K562 (cell line): Measurements from ENCODE around the gene ADAM8. TPM values are rescaled to one million over a fixed set of nuclear protein-coding genes. Genes with fewer than 3 reads are reported as not detected.
A peak's percentile ranks its signal among the peaks of the same experiment; 100 is the strongest.

Experiments
- BCOR ChIP-seq: fragments of 450-650 bp; IDR thresholded peaks from 2 replicates; pipeline ENCODE4 v1.6.1; 2016
- BHLHE40 ChIP-seq: IDR thresholded peaks from 2 replicates; pipeline ENCODE4 v1.6.1; 2011; ENCODE audit warnings: low read length, improper control_type of control experiment
- CREB3L1 ChIP-seq: fragments of 450-650 bp; IDR thresholded peaks from 2 replicates; pipeline ENCODE4 v1.6.1; 2014; ENCODE audit warnings: low read depth, mild to moderate bottlenecking, moderate library complexity, borderline replicate concordance
- ETS2 ChIP-seq: IDR thresholded peaks from 2 replicates; pipeline ENCODE4 v1.6.1; 2016; ENCODE audit warnings: borderline replicate concordance, missing genetic modification characterization, mild to moderate bottlenecking, moderate library complexity, missing compliant biosample characterization; ENCODE audit not compliant: poor library complexity, severe bottlenecking
- HDGF ChIP-seq: fragments of 450-650 bp; IDR thresholded peaks from 2 replicates; pipeline ENCODE4 v1.6.1; 2016
- MNT ChIP-seq, 2 experiments: fragments of 450-650 bp; conservative IDR thresholded peaks; 2 replicates each; pipeline ENCODE4 v1.6.1; 2017; ENCODE audit warnings: mild to moderate bottlenecking in 2 of 2, moderate library complexity in 2 of 2
- MYC ChIP-seq, 2 experiments: fragments of 250-450 bp in 1 of 2; sonication (Bioruptor Pico) in 1 of 2; IDR thresholded peaks; 2 replicates each; pipeline versions ENCODE4 v1.5.1 to v1.6.1; 2012 to 2021; ENCODE audit warnings: low read depth in 2 of 2, borderline replicate concordance in 1 of 2, improper control_type of control experiment in 1 of 2, low read length in 1 of 2, mild to moderate bottlenecking in 1 of 2, moderate library complexity in 1 of 2
- NR2C1 ChIP-seq, 2 experiments: fragments of 450-650 bp; IDR thresholded peaks; 2 replicates each; pipeline ENCODE4 v1.6.1; 2017; ENCODE audit warnings: mild to moderate bottlenecking in 2 of 2, antibody characterized with exemption in 1 of 2, inconsistent platforms in 1 of 2, missing compliant biosample characterization in 1 of 2, missing genetic modification characterization in 1 of 2
- POLR2B ChIP-seq: fragments of 450-650 bp; IDR thresholded peaks from 2 replicates; pipeline ENCODE4 v1.6.1; 2018; ENCODE audit warnings: low read depth; ENCODE audit not compliant: partially characterized antibody
- POU5F1 ChIP-seq: fragments of 150-350 bp; IDR thresholded peaks from 2 replicates; pipeline ENCODE4 v1.6.1; 2014; ENCODE audit warnings: borderline replicate concordance, low read length, low read depth, mild to moderate bottlenecking; ENCODE audit not compliant: partially characterized antibody
- PRMT5 ChIP-seq: sonication (generic); formaldehyde crosslinking; IDR thresholded peaks from 2 replicates; pipeline ENCODE4 v1.5.0; 2020; ENCODE audit warnings: missing genetic modification reagents
- SMARCB1 ChIP-seq: IDR thresholded peaks from 2 replicates; pipeline ENCODE4 v1.6.1; 2011; ENCODE audit warnings: improper control_type of control experiment, low read depth; ENCODE audit not compliant: insufficient read length
- TCF15 ChIP-seq: fragments of 250-450 bp; sonication (Bioruptor Pico); IDR thresholded peaks from 2 replicates; pipeline ENCODE4 v1.8.0; 2022; ENCODE audit warnings: moderate library complexity, mild to moderate bottlenecking, inconsistent platforms
- ZBTB49 ChIP-seq: sonication (generic); formaldehyde crosslinking; IDR thresholded peaks from 2 replicates; pipeline ENCODE4 v1.8.0; 2022; ENCODE audit warnings: missing genetic modification reagents, mild to moderate bottlenecking, borderline replicate concordance
- ZNF75A ChIP-seq: fragments of 450-650 bp; formaldehyde crosslinking; IDR thresholded peaks from 2 replicates; pipeline ENCODE4 v1.4.0; 2020; ENCODE audit warnings: mild to moderate bottlenecking
- polyA plus RNA-seq, 8 experiments: library from polyadenylated mRNA; depleted of rRNA in 4 of 8; stranded (reverse) in 5 of 8; unstranded in 3 of 8; fragments of >200 nt; fragmentation: Nextera tagmentation in 2 of 8; fragmentation: Illumina TruSeq in 1 of 8; extraction: Ambion mirVana in 2 of 8; extraction: Trizol in 1 of 8; gene quantifications; 2 replicates each; pipeline versions ENCODE4 v1.2.1 to v1.2.3, GENCODE V29; 2011 to 2014; ENCODE audit warnings: inconsistent platforms in 1 of 8, missing spikeins in 1 of 8
- total RNA-seq, 7 experiments: library from RNA; depleted of rRNA in 6 of 7; stranded (reverse); fragments of >200 nt in 6 of 7; fragmentation: Illumina TruSeq in 2 of 7; extraction: Trizol in 2 of 7; gene quantifications; 2 replicates each; pipeline versions ENCODE4 v1.2.1 to v1.2.3, GENCODE V29; 2011 to 2021; ENCODE audit warnings: low replicate concordance in 1 of 7
- TF ChIP-seq, protein P1 (sequence below): sonication (generic); formaldehyde crosslinking; IDR thresholded peaks from 2 replicates; pipeline ENCODE4 v1.8.1; 2023; ENCODE audit warnings: mild to moderate bottlenecking, missing genetic modification reagents
- TF ChIP-seq, protein P2 (sequence below): sonication (generic); formaldehyde crosslinking; IDR thresholded peaks from 2 replicates; pipeline ENCODE4 v1.8.1; 2022; ENCODE audit warnings: missing genetic modification reagents

The ADAM8 gene
- total and polyA plus RNA-seq, 9 of the 15 experiments (the other 6 are each of a cell fraction or from before 2014, with no cell fraction given): 0.07 to 7.0 (median 1.1) TPM

- TF ChIP-seq ZBTB49 (CRISPR knock-in tag) (no peak), SMARCB1 (no peak), BCOR (peak; percentile 11; the same call in 1 of the 2 replicates), TCF15 (CRISPR knock-in tag) (no peak), ETS2 (no peak), POU5F1 (no peak), POLR2B (no peak), BHLHE40 (peak; percentile 98), PRMT5 (no peak), HDGF (peak; percentile 70; the same call in 1 of the 2 replicates), ZNF75A (no peak), MNT (conservative IDR thresholded peaks at IDR 0.05) (peak; percentile 87 to 93), NR2C1 (IDR thresholded peaks at IDR 0.05) (no peak), NR2C1 (tag; IDR thresholded peaks at IDR 0.05) (no peak), MYC (IDR thresholded peaks at IDR 0.05; ENCODE audit: low read depth, low read length) (no peak), MYC (CRISPR knock-in tag; IDR thresholded peaks at IDR 0.05; ENCODE audit: borderline replicate concordance, low read depth) (no peak), CREB3L1 (no peak)
- TF ChIP-seq, protein P1, sequence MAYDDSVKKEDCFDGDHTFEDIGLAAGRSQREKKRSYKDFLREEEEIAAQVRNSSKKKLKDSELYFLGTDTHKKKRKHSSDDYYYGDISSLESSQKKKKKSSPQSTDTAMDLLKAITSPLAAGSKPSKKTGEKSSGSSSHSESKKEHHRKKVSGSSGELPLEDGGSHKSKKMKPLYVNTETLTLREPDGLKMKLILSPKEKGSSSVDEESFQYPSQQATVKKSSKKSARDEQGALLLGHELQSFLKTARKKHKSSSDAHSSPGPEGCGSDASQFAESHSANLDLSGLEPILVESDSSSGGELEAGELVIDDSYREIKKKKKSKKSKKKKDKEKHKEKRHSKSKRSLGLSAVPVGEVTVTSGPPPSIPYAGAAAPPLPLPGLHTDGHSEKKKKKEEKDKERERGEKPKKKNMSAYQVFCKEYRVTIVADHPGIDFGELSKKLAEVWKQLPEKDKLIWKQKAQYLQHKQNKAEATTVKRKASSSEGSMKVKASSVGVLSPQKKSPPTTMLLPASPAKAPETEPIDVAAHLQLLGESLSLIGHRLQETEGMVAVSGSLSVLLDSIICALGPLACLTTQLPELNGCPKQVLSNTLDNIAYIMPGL (CRISPR knock-in tag): no peak
- TF ChIP-seq, protein P2, sequence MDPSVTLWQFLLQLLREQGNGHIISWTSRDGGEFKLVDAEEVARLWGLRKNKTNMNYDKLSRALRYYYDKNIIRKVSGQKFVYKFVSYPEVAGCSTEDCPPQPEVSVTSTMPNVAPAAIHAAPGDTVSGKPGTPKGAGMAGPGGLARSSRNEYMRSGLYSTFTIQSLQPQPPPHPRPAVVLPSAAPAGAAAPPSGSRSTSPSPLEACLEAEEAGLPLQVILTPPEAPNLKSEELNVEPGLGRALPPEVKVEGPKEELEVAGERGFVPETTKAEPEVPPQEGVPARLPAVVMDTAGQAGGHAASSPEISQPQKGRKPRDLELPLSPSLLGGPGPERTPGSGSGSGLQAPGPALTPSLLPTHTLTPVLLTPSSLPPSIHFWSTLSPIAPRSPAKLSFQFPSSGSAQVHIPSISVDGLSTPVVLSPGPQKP (CRISPR knock-in tag): no peak
Measured at GRCh38 chr10:133242611-133243356, 33.9 kb downstream of the ADAM8 start (continued).
